Stimulated activated naive CD4-positive, alpha-beta T cell treated with Interleukin-2 at 50 U/mL for 16 hours (primary cell): ENCODE results near the gene LYZL2.
"Not testable (repeated sequence)": the region's sequence is repeated elsewhere in the genome, so short reads cannot be mapped to it uniquely, and the experiment has no call there.

Experiments used
- DNase-seq: peaks from one replicate; lab custom pipeline; 2025; lab: John Stamatoyannopoulos, UW

Gene LYZL2

GRCh38 chr10:30629653-30630052 lies at the start of gene LYZL2:
TSS of gene LYZL2 (minus strand) at chr10:30629753. CDS start at chr10:30626915, 2,838 bp downstream.
- DNase-seq: no peak

GRCh38 chr10:30677616-30678015 lies 48.1 kb upstream of the LYZL2 start:
- DNase-seq: peak; percentile 37

- DNase-seq: not testable (repeated sequence)
Observed at GRCh38 chr10:30677146-30677545, 47.6 kb upstream of the LYZL2 start.

GRCh38 chr10:30675791-30676718 lies 46.5 kb upstream of the LYZL2 start:
- no peak for DNase-seq

- DNase-seq: no peak
Observed at GRCh38 chr10:30674796-30675195, 45.2 kb upstream of the LYZL2 start.

GRCh38 chr10:30673262-30673661 lies 43.7 kb upstream of the LYZL2 start:
- DNase-seq: not testable (repeated sequence)

GRCh38 chr10:30672338-30672737 lies 42.8 kb upstream of the LYZL2 start:
- not testable (repeated sequence) for DNase-seq

- DNase-seq: no peak
Observed at GRCh38 chr10:30671026-30671616, 41.6 kb upstream of the LYZL2 start.

- DNase-seq: not testable (repeated sequence)
Observed at GRCh38 chr10:30667982-30668381, 38.4 kb upstream of the LYZL2 start.

GRCh38 chr10:30663403-30663802 lies 33.9 kb upstream of the LYZL2 start:
- not testable (repeated sequence) for DNase-seq

- no peak for DNase-seq
Observed at GRCh38 chr10:30662814-30663213, 33.3 kb upstream of the LYZL2 start.

- not testable (repeated sequence) for DNase-seq
Observed at GRCh38 chr10:30660314-30660713, 30.8 kb upstream of the LYZL2 start.

GRCh38 chr10:30656233-30656632 lies 26.7 kb upstream of the LYZL2 start:
- no peak for DNase-seq

GRCh38 chr10:30655001-30655400 lies 25.4 kb upstream of the LYZL2 start:
- DNase-seq: not testable (repeated sequence)

- not testable (repeated sequence) for DNase-seq
Observed at GRCh38 chr10:30651470-30652397, 22.2 kb upstream of the LYZL2 start.

GRCh38 chr10:30647089-30647488 lies 17.5 kb upstream of the LYZL2 start:
- DNase-seq: no peak

- no peak for DNase-seq
Observed at GRCh38 chr10:30645340-30645827, 15.8 kb upstream of the LYZL2 start.

- not testable (repeated sequence) for DNase-seq
Observed at GRCh38 chr10:30644408-30644861, 14.9 kb upstream of the LYZL2 start.

GRCh38 chr10:30643557-30644199 lies 14.1 kb upstream of the LYZL2 start:
- not testable (repeated sequence) for DNase-seq

GRCh38 chr10:30642856-30643255 lies 13.3 kb upstream of the LYZL2 start:
- not testable (repeated sequence) for DNase-seq
